CD4-positive, alpha-beta T cell treated with Interleukin-6 at 100 ng/mL for 8 hours (primary cell): ENCODE results near the gene VCL.

ENCODE experiments used
- DNase-seq: peaks from one replicate; pipeline ENCODE4 v3.0.0-alpha.2; 2020; ENCODE audit warnings: mixed read lengths, low spot score

The VCL gene

GRCh38 chr10:74151879-74152722 is 154.2 kb downstream of the VCL start:
- no peak for DNase-seq

GRCh38 chr10:74153123-74153522 is 155.2 kb downstream of the VCL start:
- no peak for DNase-seq

- no peak for DNase-seq
Observed at GRCh38 chr10:74153676-74154075, 155.8 kb downstream of the VCL start.

- no peak for DNase-seq
Observed at GRCh38 chr10:74156919-74157289, 159.0 kb downstream of the VCL start.

- no peak for DNase-seq
Observed at GRCh38 chr10:74160013-74160412, 162.1 kb downstream of the VCL start.

GRCh38 chr10:74163319-74164068 is 165.6 kb downstream of the VCL start:
- no peak for DNase-seq

- no peak for DNase-seq
Observed at GRCh38 chr10:74164716-74165529, 167.0 kb downstream of the VCL start.

GRCh38 chr10:74165530-74165901 is 167.6 kb downstream of the VCL start:
- DNase-seq: no peak

- DNase-seq: no peak
Observed at GRCh38 chr10:74167443-74167842, 169.5 kb downstream of the VCL start.
